K562 (cell line): Measurements from ENCODE around the gene MTF1. TPM values are rescaled to one million over a fixed set of nuclear protein-coding genes. Genes with fewer than 3 reads are reported as not detected.

Experiments used
- ATAC-seq: fragments of 200-7000 bp; cut with Tn5 transposase; 3 replicates; pipeline ENCODE4 v1.9.1; 2020; ENCODE audit warnings: moderate library complexity
- BruUV-seq: library from RNA; stranded (reverse); fragments of 400-500 nt; replicated peaks from 2 replicates; lab custom pipeline; 2021; lab: Mats Ljungman, UMichigan
- CTCF ChIA-PET: fragments of 300-600 bp; formaldehyde crosslinking; extraction: SDS; loops from one replicate; lab custom pipeline; 2021; ENCODE audit warnings: low intra/inter-chr PET ratio; lab: Yijun Ruan, JAX
- POLR2A ChIA-PET: fragments of 300-600, 350-650 bp; sonication (Branson Sonifier 250); formaldehyde crosslinking; extraction: SDS; loops from one replicate; lab custom pipeline; 2021; ENCODE audit warnings: antibody characterized with exemption, inconsistent platforms; lab: Yijun Ruan, JAX
- DNase-seq, 4 experiments: peaks; one replicate each; pipeline versions ENCODE4 v3.0.0 to v3.0.0-alpha.2; 2011 to 2018; ENCODE audit warnings: low spot score in 3 of 4, mixed read lengths in 3 of 4; ENCODE audit errors: extremely low read depth in 1 of 4
- FAIRE-seq: peaks from 2 replicates; lab custom pipeline; 2011; peaks lifted over from hg19 to GRCh38; lab: Jason Lieb, UNC
- H2AFZ ChIP-seq: 2 replicates; pipeline ENCODE4 v1.6.0; 2011; ENCODE audit warnings: low read depth, low read length, control low read depth, inconsistent platforms
- H3K27ac ChIP-seq: fragments of 200-600 bp; 3 replicates; pipeline ENCODE4 v1.8.0; 2011; ENCODE audit warnings: low read depth, mild to moderate bottlenecking, control low read depth, inconsistent platforms, low read length, moderate library complexity, mixed read lengths; ENCODE audit errors: extremely low read depth
- H3K27me3 ChIP-seq, 2 experiments: fragments of 300-600 bp in 1 of 2; 2 replicates in 1 of 2; 3 replicates in 1 of 2; pipeline versions ENCODE4 v1.6.0 to v1.8.0; 2011; ENCODE audit warnings: inconsistent platforms in 2 of 2, low read length in 2 of 2, mild to moderate bottlenecking in 1 of 2, mixed read lengths in 1 of 2, moderate library complexity in 1 of 2; ENCODE audit not compliant: control insufficient read depth in 2 of 2, insufficient read depth in 2 of 2
- H3K36me3 ChIP-seq: fragments of 300-600 bp; 3 replicates; pipeline ENCODE4 v1.8.0; 2011; ENCODE audit warnings: mild to moderate bottlenecking, low read length, inconsistent platforms; ENCODE audit not compliant: control insufficient read depth, insufficient read depth
- H3K4me1 ChIP-seq, 2 experiments: fragments of 200-600 bp in 1 of 2; replicated peaks in 1 of 2; 2 replicates in 1 of 2; 3 replicates in 1 of 2; pipeline versions ENCODE4 v1.5.1 to v1.8.0; 2011; ENCODE audit warnings: inconsistent platforms in 2 of 2, low read length in 2 of 2, mild to moderate bottlenecking in 1 of 2, mixed read lengths in 1 of 2, moderate library complexity in 1 of 2; ENCODE audit not compliant: control insufficient read depth in 2 of 2, insufficient read depth in 2 of 2
- H3K4me2 ChIP-seq: 2 replicates; pipeline ENCODE4 v1.6.1; 2011; ENCODE audit warnings: low read length, control low read depth, inconsistent platforms, mixed read lengths; ENCODE audit not compliant: insufficient read depth
- H3K4me3 ChIP-seq: fragments of 200-600 bp; sonication (generic), shearing (Covaris generic); 2 replicates; pipeline ENCODE4 v1.5.1; 2016; ENCODE audit warnings: control low read depth, inconsistent platforms
- H3K79me2 ChIP-seq: fragments of 200-600 bp; 3 replicates; pipeline ENCODE4 v1.8.0; 2011; ENCODE audit warnings: low read length, inconsistent platforms; ENCODE audit not compliant: control insufficient read depth, insufficient read depth
- H3K9ac ChIP-seq, 2 experiments: 2 replicates each; pipeline versions ENCODE4 v1.6.0 to v1.6.1; 2011; ENCODE audit warnings: low read depth in 2 of 2, low read length in 2 of 2, control low read depth in 1 of 2, inconsistent platforms in 1 of 2, mild to moderate bottlenecking in 1 of 2, mixed read lengths in 1 of 2; ENCODE audit not compliant: insufficient read depth in 1 of 2
- H3K9me1 ChIP-seq: one replicate; pipeline ENCODE4 v1.6.0; 2011; ENCODE audit warnings: inconsistent platforms, mild to moderate bottlenecking, low read length, moderate library complexity; ENCODE audit not compliant: control insufficient read depth, insufficient read depth
- H3K9me3 ChIP-seq: replicated peaks from 2 replicates; pipeline ENCODE4 v1.5.1; 2011; ENCODE audit warnings: low read depth, low read length, inconsistent platforms; ENCODE audit not compliant: control insufficient read depth, insufficient read depth
- H4K20me1 ChIP-seq: replicated peaks from 2 replicates; pipeline ENCODE4 v1.6.1; 2011; ENCODE audit warnings: low read length, inconsistent platforms, mixed read lengths; ENCODE audit not compliant: control insufficient read depth, insufficient read depth
- C11orf30 ChIP-seq: fragments of 450-650 bp; IDR thresholded peaks from 2 replicates; pipeline ENCODE4 v1.6.1; 2016; ENCODE audit warnings: low read depth, mild to moderate bottlenecking
- CEBPG ChIP-seq, 3 experiments: fragments of 200-800 bp in 1 of 3; sonication (Bioruptor generic) in 1 of 3; sonication (generic) in 1 of 3; formaldehyde crosslinking in 1 of 3; IDR thresholded peaks in 2 of 3; conservative IDR thresholded peaks in 1 of 3; 2 replicates each; pipeline versions ENCODE4 v1.6.1 to v1.8.0; 2016 to 2022; ENCODE audit warnings: missing compliant biosample characterization in 2 of 3, missing genetic modification characterization in 2 of 3, mild to moderate bottlenecking in 1 of 3, missing genetic modification reagents in 1 of 3
- DPF2 ChIP-seq: fragments of 450-650 bp; IDR thresholded peaks from 2 replicates; pipeline ENCODE4 v1.6.1; 2016
- KLF16 ChIP-seq: IDR thresholded peaks from 2 replicates; pipeline ENCODE4 v1.6.1; 2016; ENCODE audit warnings: antibody characterized with exemption
- MAFF ChIP-seq: IDR thresholded peaks from 2 replicates; pipeline ENCODE4 v1.6.1; 2012; ENCODE audit warnings: low read length, improper control_type of control experiment
- MAZ ChIP-seq, 2 experiments: fragments of 450-650 bp in 1 of 2; sonication (generic) in 1 of 2; formaldehyde crosslinking; IDR thresholded peaks in 1 of 2; conservative IDR thresholded peaks in 1 of 2; 2 replicates each; pipeline versions ENCODE4 v1.4.0 to v1.5.0; 2020; ENCODE audit warnings: mild to moderate bottlenecking in 1 of 2, missing genetic modification reagents in 1 of 2
- NBN ChIP-seq: fragments of 450-650 bp; IDR thresholded peaks from 2 replicates; pipeline ENCODE4 v1.6.1; 2016; ENCODE audit warnings: low read depth, mild to moderate bottlenecking
- NFE2 ChIP-seq: IDR thresholded peaks from 2 replicates; pipeline ENCODE4 v1.6.1; 2014; ENCODE audit warnings: antibody characterized with exemption, low read depth
- PCBP1 ChIP-seq: fragments of 200-400 bp; formaldehyde crosslinking; IDR thresholded peaks from 2 replicates; pipeline ENCODE4 v1.6.1; 2018; ENCODE audit warnings: mild to moderate bottlenecking, low read depth, low read length; ENCODE audit not compliant: poor library complexity, severe bottlenecking
- PHF20 ChIP-seq: fragments of 450-650 bp; IDR thresholded peaks from 2 replicates; pipeline ENCODE4 v1.6.1; 2018; ENCODE audit not compliant: partially characterized antibody
- SNRNP70 ChIP-seq: fragments of 200-400 bp; formaldehyde crosslinking; optimal IDR thresholded peaks from 2 replicates; pipeline ENCODE3; 2017; ENCODE audit warnings: low read depth, low read length
- SP1 ChIP-seq: sonication (generic); formaldehyde crosslinking; IDR thresholded peaks from 2 replicates; pipeline ENCODE4 v1.8.1; 2022; ENCODE audit warnings: mild to moderate bottlenecking, missing genetic modification reagents
- TEAD1 ChIP-seq, 2 experiments: fragments of 450-650 bp in 1 of 2; sonication (generic) in 1 of 2; formaldehyde crosslinking; IDR thresholded peaks; 2 replicates each; pipeline versions ENCODE4 v1.4.0 to v1.8.0; 2020 to 2022; ENCODE audit warnings: mild to moderate bottlenecking in 2 of 2, missing genetic modification reagents in 1 of 2
- XRCC5 ChIP-seq: fragments of 200-400 bp; formaldehyde crosslinking; IDR thresholded peaks from 2 replicates; pipeline ENCODE4 v1.6.1; 2017; ENCODE audit warnings: low read depth, mild to moderate bottlenecking, low read length
- ZFP36 ChIP-seq: fragments of 150-350 bp; IDR thresholded peaks from 2 replicates; pipeline ENCODE4 v1.6.1; 2018; ENCODE audit warnings: low read length, low read depth; ENCODE audit not compliant: partially characterized antibody
- WGBS: fragments of 100-300 bp; shearing (Covaris generic); methylation state at CpG from one replicate; pipeline ENCODE4 v1.1.6; 2016; ENCODE audit warnings: low coverage, mixed read lengths; ENCODE audit not compliant: insufficient coverage; ENCODE audit errors: missing lambda C conversion rate; 5-methylcytosine and 5-hydroxymethylcytosine counted together
- in situ Hi-C: fragments of 300-500 bp; cut with MboI; formaldehyde crosslinking; loops from 4 replicates; pipeline ENCODE4 v1.15.0; 2018; ENCODE audit warnings: inconsistent platforms, mixed read lengths
- intact Hi-C: fragments of 100-400 bp; cut with micrococcal nuclease; formaldehyde crosslinking; loops from 2 replicates; pipeline ENCODE4 v1.14.2; 2022
- polyA plus RNA-seq, 8 experiments: library from polyadenylated mRNA; depleted of rRNA in 4 of 8; stranded (reverse) in 5 of 8; unstranded in 3 of 8; fragments of >200 nt; fragmentation: Nextera tagmentation in 2 of 8; fragmentation: Illumina TruSeq in 1 of 8; extraction: Ambion mirVana in 2 of 8; extraction: Trizol in 1 of 8; gene quantifications; 2 replicates each; pipeline versions ENCODE4 v1.2.1 to v1.2.3, GENCODE V29; 2011 to 2014; ENCODE audit warnings: inconsistent platforms in 1 of 8, missing spikeins in 1 of 8
- total RNA-seq, 7 experiments: library from RNA; depleted of rRNA in 6 of 7; stranded (reverse); fragments of >200 nt in 6 of 7; fragmentation: Illumina TruSeq in 2 of 7; extraction: Trizol in 2 of 7; gene quantifications; 2 replicates each; pipeline versions ENCODE4 v1.2.1 to v1.2.3, GENCODE V29; 2011 to 2021; ENCODE audit warnings: low replicate concordance in 1 of 7
- TF ChIP-seq, protein P1 (sequence below): sonication (generic); formaldehyde crosslinking; IDR thresholded peaks from 2 replicates; pipeline ENCODE4 v1.8.0; 2022; ENCODE audit warnings: mild to moderate bottlenecking, missing genetic modification reagents
- TF ChIP-seq, protein P2 (sequence below), 2 experiments: fragments of 450-650 bp; conservative IDR thresholded peaks; 2 replicates each; pipeline ENCODE4 v1.6.1; 2017; ENCODE audit warnings: mild to moderate bottlenecking in 2 of 2, moderate library complexity in 2 of 2
- TF ChIP-seq, protein P3 (sequence below): fragments of 450-650 bp; formaldehyde crosslinking; IDR thresholded peaks from 2 replicates; pipeline ENCODE4 v1.4.0; 2020; ENCODE audit warnings: mild to moderate bottlenecking, moderate library complexity

Gene MTF1
- total and polyA plus RNA-seq, 9 of the 15 experiments (the other 6 are each of a cell fraction or from before 2014, with no cell fraction given): 1.1 to 12.2 (median 4.3) TPM

DNA sequence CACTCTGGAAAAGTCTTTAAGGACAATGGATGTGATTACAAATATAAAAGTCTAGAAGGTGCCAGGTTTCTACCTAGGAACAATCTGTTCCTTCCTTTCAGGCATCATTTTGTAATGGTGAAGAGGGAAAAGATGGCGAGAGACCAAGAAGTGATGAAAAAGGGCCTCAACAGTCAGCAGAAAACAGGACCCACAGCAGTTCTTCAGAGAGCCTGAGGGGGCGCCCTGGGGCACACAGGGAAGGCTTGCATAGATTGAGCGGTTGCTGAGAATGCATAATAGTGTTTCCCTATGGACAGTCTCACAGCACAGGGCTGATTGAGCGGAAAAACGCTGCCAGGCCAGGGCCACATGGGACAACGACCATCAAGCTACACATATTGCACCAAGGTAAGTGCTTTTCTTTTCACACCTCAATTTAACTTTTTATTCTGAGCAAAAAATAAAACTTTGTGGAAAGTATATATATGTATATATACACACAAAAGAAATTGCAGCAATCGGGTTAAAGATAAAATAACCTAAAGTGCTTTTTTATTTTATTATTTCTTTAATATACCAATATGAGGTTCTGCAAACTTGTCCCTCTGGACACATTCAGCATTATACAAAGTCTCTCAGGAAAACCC, 48.3 kb downstream of the MTF1 start:
- WGBS: 12% methylated on average over 7 of the region's 7 CpGs
- DNase-seq: peak; percentile 63 to 90 (median 74)
- Histone ChIP-seq H4K20me1 (peaks cover 12% of the 10 kb centered on the region), H3K27me3 (no peaks in the 10 kb centered on the region), H2AFZ (no peak overlapping the region), H3K9me3 (no peaks in the 10 kb centered on the region), H3K9ac (no peak overlapping the region), H3K4me2 (no peak overlapping the region), H3K9me1 (peaks cover 3% of the 10 kb centered on the region), H3K36me3 (peaks cover 57% of the 10 kb centered on the region), H3K4me3 (no peak overlapping the region), H3K27ac (no peak overlapping the region), H3K4me1 (peaks cover 18 to 24% of the 10 kb centered on the region in 2 experiments; a peak in 4 of 5 replicates), H3K79me2 (peaks cover 39% of the 10 kb centered on the region)
- BruUV-seq: no TSS peak
- ATAC-seq: peak; percentile 73
- FAIRE-seq: peak; percentile 89
- ChIA-PET CTCF (interaction anchor here (0.6 kb wide), 1 partner anchor 49 kb away, joined by 3 read pairs; no protein-coding TSS in a partner anchor), POLR2A (no interaction called here)
- intact Hi-C loops: loop anchor here (2.0 to 10.0 kb wide), 2 partner anchors 48 to 164 kb away; partner anchors contain the start of gene MTF1
- in situ Hi-C loops: no loop called here
- peak; percentile 40; the same call in 1 of the 2 replicates for TF ChIP-seq SP1 (CRISPR knock-in tag)
- TF ChIP-seq PHF20: no peak
- TF ChIP-seq, protein P1, sequence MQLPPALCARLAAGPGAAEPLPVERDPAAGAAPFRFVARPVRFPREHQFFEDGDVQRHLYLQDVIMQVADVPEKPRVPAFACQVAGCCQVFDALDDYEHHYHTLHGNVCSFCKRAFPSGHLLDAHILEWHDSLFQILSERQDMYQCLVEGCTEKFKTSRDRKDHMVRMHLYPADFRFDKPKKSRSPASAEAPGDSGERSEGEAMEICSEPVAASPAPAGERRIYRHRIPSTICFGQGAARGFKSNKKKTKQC (CRISPR knock-in tag): no peak
- peak; percentile 93 for TF ChIP-seq XRCC5
- TF ChIP-seq SNRNP70: no peak
- TF ChIP-seq TEAD1 (CRISPR knock-in tag; IDR thresholded peaks at IDR 0.05): 0 out of 4 replicates have a peak, but pooled peaks of 1 of the 2 experiments have one; percentile 32
- TF ChIP-seq MAZ (CRISPR knock-in tag; conservative IDR thresholded peaks at IDR 0.05 in 1 of 2, IDR thresholded peaks at IDR 0.05 in 1 of 2): 0 out of 4 replicates have a peak, but pooled peaks of 1 of the 2 experiments have one; percentile 21
- peak; percentile 86 for TF ChIP-seq NFE2
- TF ChIP-seq CEBPG (CRISPR knock-in tag; IDR thresholded peaks at IDR 0.05): peak; percentile 62; the same call in 1 of the 2 replicates
- TF ChIP-seq CEBPG (tag; conservative IDR thresholded peaks at IDR 0.05 in 1 of 2, IDR thresholded peaks at IDR 0.05 in 1 of 2): peak; percentile 37 to 56; a peak in 2 of 4 replicates
- TF ChIP-seq DPF2: no peak; the same call in 1 of the 2 replicates
- peak; percentile 11 for TF ChIP-seq ZFP36
- peak; percentile 93 for TF ChIP-seq C11orf30
- TF ChIP-seq NBN: 0 out of 2 replicates have a peak, but pooled peaks have one; percentile 22
- TF ChIP-seq, protein P2, sequence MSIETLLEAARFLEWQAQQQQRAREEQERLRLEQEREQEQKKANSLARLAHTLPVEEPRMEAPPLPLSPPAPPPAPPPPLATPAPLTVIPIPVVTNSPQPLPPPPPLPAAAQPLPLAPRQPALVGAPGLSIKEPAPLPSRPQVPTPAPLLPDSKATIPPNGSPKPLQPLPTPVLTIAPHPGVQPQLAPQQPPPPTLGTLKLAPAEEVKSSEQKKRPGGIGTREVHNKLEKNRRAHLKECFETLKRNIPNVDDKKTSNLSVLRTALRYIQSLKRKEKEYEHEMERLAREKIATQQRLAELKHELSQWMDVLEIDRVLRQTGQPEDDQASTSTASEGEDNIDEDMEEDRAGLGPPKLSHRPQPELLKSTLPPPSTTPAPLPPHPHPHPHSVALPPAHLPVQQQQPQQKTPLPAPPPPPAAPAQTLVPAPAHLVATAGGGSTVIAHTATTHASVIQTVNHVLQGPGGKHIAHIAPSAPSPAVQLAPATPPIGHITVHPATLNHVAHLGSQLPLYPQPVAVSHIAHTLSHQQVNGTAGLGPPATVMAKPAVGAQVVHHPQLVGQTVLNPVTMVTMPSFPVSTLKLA (conservative IDR thresholded peaks at IDR 0.05): peak in 1 of 2 experiments; percentile 34; a peak in 1 of 4 replicates
- TF ChIP-seq PCBP1: no peak
- TF ChIP-seq MAFF: peak; percentile 82
- TF ChIP-seq, protein P3, sequence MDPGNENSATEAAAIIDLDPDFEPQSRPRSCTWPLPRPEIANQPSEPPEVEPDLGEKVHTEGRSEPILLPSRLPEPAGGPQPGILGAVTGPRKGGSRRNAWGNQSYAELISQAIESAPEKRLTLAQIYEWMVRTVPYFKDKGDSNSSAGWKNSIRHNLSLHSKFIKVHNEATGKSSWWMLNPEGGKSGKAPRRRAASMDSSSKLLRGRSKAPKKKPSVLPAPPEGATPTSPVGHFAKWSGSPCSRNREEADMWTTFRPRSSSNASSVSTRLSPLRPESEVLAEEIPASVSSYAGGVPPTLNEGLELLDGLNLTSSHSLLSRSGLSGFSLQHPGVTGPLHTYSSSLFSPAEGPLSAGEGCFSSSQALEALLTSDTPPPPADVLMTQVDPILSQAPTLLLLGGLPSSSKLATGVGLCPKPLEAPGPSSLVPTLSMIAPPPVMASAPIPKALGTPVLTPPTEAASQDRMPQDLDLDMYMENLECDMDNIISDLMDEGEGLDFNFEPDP: no peak
- TF ChIP-seq KLF16: peak; percentile 68
